Measurements from ENCODE around the gene KCTD10.
A peak's percentile ranks its signal among the peaks of the same experiment; 100 is the strongest.

Gene KCTD10

GRCh38 chr12:109494348-109494881 lies 17.3 kb upstream of the KCTD10 start:
- DNase-seq (ENCODE audit: low spot score) = no peak

- no peak for DNase-seq (ENCODE audit: low spot score)
Observed at GRCh38 chr12:109493938-109494337, 16.8 kb upstream of the KCTD10 start.

- DNase-seq (ENCODE audit: low spot score) = no peak
Observed at GRCh38 chr12:109493090-109493489, 16.0 kb upstream of the KCTD10 start.

GRCh38 chr12:109492371-109492770 lies 15.3 kb upstream of the KCTD10 start:
- no peak for DNase-seq (ENCODE audit: low spot score)

GRCh38 chr12:109491671-109492070 lies 14.6 kb upstream of the KCTD10 start:
- DNase-seq (ENCODE audit: low spot score) = no peak

GRCh38 chr12:109489955-109490565 lies 13.0 kb upstream of the KCTD10 start:
- DNase-seq (ENCODE audit: low spot score) = no peak

GRCh38 chr12:109489016-109489954 lies 12.2 kb upstream of the KCTD10 start:
- DNase-seq (ENCODE audit: low spot score) = no peak

- no peak for DNase-seq (ENCODE audit: low spot score)
Observed at GRCh38 chr12:109488051-109488665, 11.1 kb upstream of the KCTD10 start.

GRCh38 chr12:109487181-109488050 lies 10.3 kb upstream of the KCTD10 start:
- no peak for DNase-seq (ENCODE audit: low spot score)

GRCh38 chr12:109485201-109485600 lies 8.1 kb upstream of the KCTD10 start:
- DNase-seq (ENCODE audit: low spot score) = no peak

GRCh38 chr12:109483346-109483745 lies 6.2 kb upstream of the KCTD10 start:
- DNase-seq (ENCODE audit: low spot score) = no peak

GRCh38 chr12:109482894-109483293 lies 5.8 kb upstream of the KCTD10 start:
- DNase-seq (ENCODE audit: low spot score) = no peak

- DNase-seq (ENCODE audit: low spot score) = no peak
Observed at GRCh38 chr12:109482491-109482890, 5.4 kb upstream of the KCTD10 start.

- DNase-seq (ENCODE audit: low spot score) = no peak
Observed at GRCh38 chr12:109481863-109482262, 4.8 kb upstream of the KCTD10 start.

- DNase-seq (ENCODE audit: low spot score) = no peak
Observed at GRCh38 chr12:109480356-109480755, 3.3 kb upstream of the KCTD10 start.

GRCh38 chr12:109479761-109480160 lies 2.7 kb upstream of the KCTD10 start:
- no peak for DNase-seq (ENCODE audit: low spot score)

- DNase-seq (ENCODE audit: low spot score) = no peak
Observed at GRCh38 chr12:109477963-109478315, 839 bp upstream of the KCTD10 start.

GRCh38 chr12:109476807-109477184 lies 304 bp downstream of the KCTD10 start:
- DNase-seq (ENCODE audit: low spot score) = no peak

- peak; percentile 58 for DNase-seq (ENCODE audit: low spot score)
Observed at GRCh38 chr12:109475993-109476806, 900 bp downstream of the KCTD10 start.

GRCh38 chr12:109475121-109475520 lies 2.0 kb downstream of the KCTD10 start:
- DNase-seq (ENCODE audit: low spot score) = no peak
